HUES6 (cell line): Measurements from ENCODE around the gene PALLD.

Experiments
- H3K27ac ChIP-seq: 2 replicates; pipeline ENCODE4 v1.7.0; 2013; ENCODE audit warnings: low read depth, mild to moderate bottlenecking, low read length, inconsistent platforms
- H3K27me3 ChIP-seq: 2 replicates; pipeline ENCODE4 v1.6.1; 2013; ENCODE audit warnings: low read length; ENCODE audit not compliant: control insufficient read depth, insufficient read depth
- H3K36me3 ChIP-seq: 2 replicates; pipeline ENCODE4 v1.6.1; 2013; ENCODE audit warnings: low read length; ENCODE audit not compliant: control insufficient read depth, insufficient read depth
- H3K4me1 ChIP-seq: 2 replicates; pipeline ENCODE4 v1.6.1; 2013; ENCODE audit warnings: low read length; ENCODE audit not compliant: control insufficient read depth, insufficient read depth
- H3K4me3 ChIP-seq: 2 replicates; pipeline ENCODE4 v1.5.1; 2013; ENCODE audit warnings: low read depth, low read length
- H3K9ac ChIP-seq: one replicate; pipeline ENCODE4 v1.6.1; 2013; ENCODE audit warnings: mild to moderate bottlenecking, low read length
- H3K9me3 ChIP-seq: 2 replicates; pipeline ENCODE4 v1.6.1; 2013; ENCODE audit warnings: low read depth, low read length; ENCODE audit not compliant: control insufficient read depth, insufficient read depth

PALLD gene

GRCh38 chr4:168874083-168874482, 377.2 kb downstream of the PALLD start:
- H3K27ac ChIP-seq: no peak overlapping the region
- no peak overlapping the region for H3K4me3 ChIP-seq
- no peaks in the 10 kb centered on the region; the same call in 1 of the 2 replicates for H3K36me3 ChIP-seq
- H3K4me1 ChIP-seq: no peaks in the 10 kb centered on the region
- no peak overlapping the region for H3K9ac ChIP-seq
- H3K27me3 ChIP-seq: peaks cover 10% of the 10 kb centered on the region; the same call in 1 of the 2 replicates
- no peaks in the 10 kb centered on the region for H3K9me3 ChIP-seq

GRCh38 chr4:168876106-168876505, 379.3 kb downstream of the PALLD start:
- H3K27me3 ChIP-seq: peaks cover 10% of the 10 kb centered on the region; the same call in 1 of the 2 replicates
- H3K9ac ChIP-seq: no peak overlapping the region
- H3K9me3 ChIP-seq: no peaks in the 10 kb centered on the region
- no peaks in the 10 kb centered on the region for H3K4me1 ChIP-seq
- H3K27ac ChIP-seq: no peak overlapping the region
- no peaks in the 10 kb centered on the region; the same call in 1 of the 2 replicates for H3K36me3 ChIP-seq
- H3K4me3 ChIP-seq: no peak overlapping the region

GRCh38 chr4:168877511-168878491, 380.9 kb downstream of the PALLD start:
- Histone ChIP-seq H3K9ac (peak overlapping the region; percentile 29), H3K9me3 (no peaks in the 10 kb centered on the region), H3K36me3 (peaks cover 14% of the 10 kb centered on the region), H3K27ac (no peak overlapping the region), H3K4me1 (no peaks in the 10 kb centered on the region), H3K27me3 (peaks cover 10% of the 10 kb centered on the region; the same call in 1 of the 2 replicates), H3K4me3 (peak overlapping the region; percentile 51)

GRCh38 chr4:168878623-168879022, 381.8 kb downstream of the PALLD start:
- no peak overlapping the region for H3K27ac ChIP-seq
- no peak overlapping the region for H3K9ac ChIP-seq
- H3K4me3 ChIP-seq: peak overlapping the region; percentile 51; the same call in 1 of the 2 replicates
- H3K4me1 ChIP-seq: no peaks in the 10 kb centered on the region
- H3K9me3 ChIP-seq: no peaks in the 10 kb centered on the region
- peaks cover 14% of the 10 kb centered on the region for H3K36me3 ChIP-seq
- H3K27me3 ChIP-seq: peaks cover 10% of the 10 kb centered on the region; the same call in 1 of the 2 replicates

GRCh38 chr4:168879188-168879587, 382.3 kb downstream of the PALLD start:
- peaks cover 15% of the 10 kb centered on the region for H3K36me3 ChIP-seq
- H3K4me1 ChIP-seq: no peaks in the 10 kb centered on the region
- no peaks in the 10 kb centered on the region for H3K9me3 ChIP-seq
- H3K27ac ChIP-seq: no peak overlapping the region
- peaks cover 10% of the 10 kb centered on the region; the same call in 1 of the 2 replicates for H3K27me3 ChIP-seq
- H3K9ac ChIP-seq: no peak overlapping the region
- no peak overlapping the region for H3K4me3 ChIP-seq

GRCh38 chr4:168880072-168880675, 383.3 kb downstream of the PALLD start:
- no peak overlapping the region for H3K4me3 ChIP-seq
- H3K27ac ChIP-seq: no peak overlapping the region
- H3K4me1 ChIP-seq: no peaks in the 10 kb centered on the region
- no peaks in the 10 kb centered on the region for H3K9me3 ChIP-seq
- H3K9ac ChIP-seq: no peak overlapping the region
- peaks cover 10% of the 10 kb centered on the region; the same call in 1 of the 2 replicates for H3K27me3 ChIP-seq
- H3K36me3 ChIP-seq: peaks cover 16% of the 10 kb centered on the region

GRCh38 chr4:168880811-168881595, 384.2 kb downstream of the PALLD start:
- no peak overlapping the region for H3K4me3 ChIP-seq
- peaks cover 16% of the 10 kb centered on the region for H3K36me3 ChIP-seq
- no peak overlapping the region for H3K27ac ChIP-seq
- peaks cover 10% of the 10 kb centered on the region; the same call in 1 of the 2 replicates for H3K27me3 ChIP-seq
- no peak overlapping the region for H3K9ac ChIP-seq
- no peaks in the 10 kb centered on the region for H3K9me3 ChIP-seq
- H3K4me1 ChIP-seq: no peaks in the 10 kb centered on the region

- Histone ChIP-seq H3K9ac (no peak overlapping the region), H3K27me3 (peaks cover 10% of the 10 kb centered on the region; the same call in 1 of the 2 replicates), H3K9me3 (no peaks in the 10 kb centered on the region), H3K27ac (no peak overlapping the region), H3K4me1 (no peaks in the 10 kb centered on the region), H3K36me3 (peaks cover 16% of the 10 kb centered on the region), H3K4me3 (no peak overlapping the region)
These were observed 385.0 kb downstream of the PALLD start for GRCh38 chr4:168881781-168882420.

- peaks cover 18% of the 10 kb centered on the region for H3K36me3 ChIP-seq
- H3K27ac ChIP-seq: no peak overlapping the region
- no peak overlapping the region for H3K9ac ChIP-seq
- peaks cover 5% of the 10 kb centered on the region; the same call in 1 of the 2 replicates for H3K27me3 ChIP-seq
- no peak overlapping the region for H3K4me3 ChIP-seq
- no peaks in the 10 kb centered on the region for H3K9me3 ChIP-seq
- no peaks in the 10 kb centered on the region for H3K4me1 ChIP-seq
These were observed 385.9 kb downstream of the PALLD start for GRCh38 chr4:168882650-168883233.

GRCh38 chr4:168883513-168883912, 386.7 kb downstream of the PALLD start:
- Histone ChIP-seq H3K4me3 (no peak overlapping the region), H3K9ac (no peak overlapping the region), H3K36me3 (peaks cover 19% of the 10 kb centered on the region), H3K27ac (no peak overlapping the region), H3K4me1 (no peaks in the 10 kb centered on the region), H3K9me3 (no peaks in the 10 kb centered on the region), H3K27me3 (peaks cover under 1% of the 10 kb centered on the region; the same call in 1 of the 2 replicates)
